Right hindlimb (tissue), 1 donor: Measurements from ENCODE around the gene TPRG1L.
"Not testable (repeated sequence)": the region's sequence is repeated elsewhere in the genome, so short reads cannot be mapped to it uniquely, and the experiment has no call there.

Experiments used
- DNase-seq: peaks from one replicate; pipeline ENCODE4 v3.0.0-alpha.2; 2018

Gene TPRG1L

DNA sequence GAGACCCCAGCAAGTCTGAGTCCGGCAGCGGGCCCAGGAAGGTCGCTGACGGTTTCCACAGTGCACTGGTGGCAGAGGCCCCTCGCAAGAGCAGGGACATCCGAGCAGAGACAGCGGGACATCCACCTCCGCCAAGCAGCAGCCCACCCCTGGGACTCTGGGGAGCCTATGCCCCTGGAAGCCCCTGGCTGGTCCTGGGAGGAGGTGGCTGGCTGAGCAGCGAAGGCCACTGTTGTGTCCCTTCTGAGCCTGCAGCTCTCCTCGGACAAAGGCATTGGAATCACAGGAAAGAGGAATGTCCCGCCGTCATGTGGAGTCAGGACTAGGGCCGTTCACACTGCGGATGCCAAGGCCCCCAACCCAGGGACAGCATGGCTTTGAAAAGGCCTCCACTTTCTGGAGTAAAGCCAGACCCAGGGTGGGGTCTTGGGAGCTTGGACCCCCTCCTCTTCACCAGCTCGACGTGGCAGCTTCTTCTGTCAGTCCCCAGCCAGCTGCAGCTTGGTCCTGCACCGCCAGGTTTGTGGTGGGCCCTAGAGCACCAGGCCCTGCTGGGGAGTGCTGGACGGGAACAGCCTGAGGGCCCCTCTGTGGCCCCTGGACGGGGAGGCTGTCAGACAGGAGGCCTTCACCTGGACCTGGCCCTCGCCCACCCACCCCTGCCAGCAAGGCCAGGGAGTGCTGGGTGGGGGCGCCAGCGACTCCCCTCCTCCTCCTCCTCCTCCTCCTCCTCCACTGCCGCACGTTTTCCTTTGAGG lies 14.9 kb upstream of the TPRG1L start:
- no peak for DNase-seq

DNA sequence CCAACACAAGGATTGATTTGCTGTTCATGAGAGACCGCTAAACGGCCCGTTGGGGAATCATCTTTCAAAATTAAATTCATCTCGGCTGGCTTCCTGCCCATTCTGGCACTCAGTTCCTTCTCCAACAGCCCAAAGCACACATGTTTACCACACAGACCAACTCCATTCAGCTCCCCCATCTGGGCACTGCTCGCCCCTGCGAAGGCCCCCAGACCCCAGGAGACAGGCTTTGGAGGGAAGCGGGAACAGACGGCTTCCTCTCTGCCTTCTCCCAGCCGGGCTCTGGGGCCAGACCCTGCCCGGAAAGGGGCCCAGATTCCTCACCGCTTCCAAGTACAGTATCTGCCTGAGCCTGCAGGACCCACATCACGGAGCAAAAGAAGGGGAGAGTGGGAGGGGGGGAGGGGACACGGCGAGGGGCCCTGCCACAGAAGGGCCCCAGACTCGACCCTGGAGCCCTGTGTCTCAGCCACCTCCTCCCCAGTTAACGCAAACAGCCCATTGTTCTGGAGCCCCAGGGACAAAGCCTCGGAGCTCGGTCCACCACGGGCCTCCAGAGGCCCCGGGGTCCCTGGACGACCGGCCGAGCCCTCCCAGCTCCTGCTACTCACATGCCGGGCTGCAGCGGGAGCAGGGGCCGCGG lies 14.2 kb upstream of the TPRG1L start:
- DNase-seq = peak; percentile 74

DNA sequence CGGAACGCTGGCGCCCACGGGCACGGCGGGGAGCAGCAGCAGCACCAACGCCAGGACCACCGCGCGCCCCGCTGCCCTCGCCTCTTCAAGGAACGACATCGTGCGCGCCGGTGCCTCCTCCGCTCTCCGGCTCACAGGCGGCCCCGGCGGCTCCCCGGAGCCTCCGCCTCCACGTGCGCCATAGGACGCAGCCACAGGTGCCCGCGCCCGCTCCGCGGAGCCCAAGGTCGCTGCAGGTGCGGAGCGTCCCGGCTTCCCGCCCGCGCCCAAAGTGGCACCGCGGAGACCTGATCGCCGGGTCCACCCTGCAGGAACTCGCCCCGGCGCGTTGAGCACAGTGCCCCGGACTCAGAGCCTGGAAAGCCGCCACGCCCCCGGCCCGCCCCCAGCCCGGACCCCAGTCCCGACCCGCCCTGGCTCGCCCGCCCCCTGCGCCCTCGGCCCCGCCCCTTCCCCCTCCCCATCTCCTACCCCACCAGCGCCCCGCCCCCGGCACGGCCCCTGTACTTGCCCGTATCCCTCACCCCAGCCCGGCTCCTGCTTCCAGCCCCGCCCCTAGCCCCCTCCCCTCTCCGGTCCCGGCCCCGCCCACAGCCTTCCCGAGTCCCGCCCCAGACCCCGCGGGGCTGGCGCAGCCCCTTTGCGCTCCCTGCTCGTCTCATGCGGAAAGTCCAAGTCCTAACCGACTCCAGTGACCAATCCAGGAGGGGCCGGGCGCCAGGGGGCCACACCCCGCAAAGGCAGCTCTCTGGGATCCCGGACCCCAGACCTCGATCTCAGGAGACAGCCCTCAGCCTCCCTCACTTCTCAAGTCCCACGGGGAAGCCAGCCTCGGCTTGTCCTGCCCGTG lies 13.4 kb upstream of the TPRG1L start, which contains the start of gene MEGF6:
Gene MEGF6, minus strand, starts transcription at position 339 of the 850 bp plus-strand sequence. Its CDS starts 240 bp downstream, at position 99.
- peak; percentile 87 for DNase-seq

DNA sequence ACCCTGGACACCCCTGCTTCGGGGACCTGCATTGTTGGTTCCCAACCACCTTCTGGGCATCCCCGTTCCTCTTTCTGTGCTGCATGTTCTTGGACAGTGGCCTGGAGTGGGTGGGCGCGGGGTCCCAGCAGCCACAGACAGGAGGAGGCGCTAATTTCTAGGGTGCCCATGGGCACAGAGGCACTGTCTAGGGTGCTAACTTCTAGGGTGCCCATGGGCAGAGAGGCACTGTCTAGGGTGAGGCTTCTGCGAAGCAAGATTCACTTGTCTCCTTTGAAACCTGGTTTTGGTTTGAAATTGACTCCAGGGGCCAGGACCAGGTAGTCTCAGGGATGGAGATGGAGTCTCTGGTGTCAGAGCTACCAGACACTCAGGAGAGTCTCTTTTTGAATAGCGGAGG lies 12.7 kb upstream of the TPRG1L start:
- DNase-seq = no peak

DNA sequence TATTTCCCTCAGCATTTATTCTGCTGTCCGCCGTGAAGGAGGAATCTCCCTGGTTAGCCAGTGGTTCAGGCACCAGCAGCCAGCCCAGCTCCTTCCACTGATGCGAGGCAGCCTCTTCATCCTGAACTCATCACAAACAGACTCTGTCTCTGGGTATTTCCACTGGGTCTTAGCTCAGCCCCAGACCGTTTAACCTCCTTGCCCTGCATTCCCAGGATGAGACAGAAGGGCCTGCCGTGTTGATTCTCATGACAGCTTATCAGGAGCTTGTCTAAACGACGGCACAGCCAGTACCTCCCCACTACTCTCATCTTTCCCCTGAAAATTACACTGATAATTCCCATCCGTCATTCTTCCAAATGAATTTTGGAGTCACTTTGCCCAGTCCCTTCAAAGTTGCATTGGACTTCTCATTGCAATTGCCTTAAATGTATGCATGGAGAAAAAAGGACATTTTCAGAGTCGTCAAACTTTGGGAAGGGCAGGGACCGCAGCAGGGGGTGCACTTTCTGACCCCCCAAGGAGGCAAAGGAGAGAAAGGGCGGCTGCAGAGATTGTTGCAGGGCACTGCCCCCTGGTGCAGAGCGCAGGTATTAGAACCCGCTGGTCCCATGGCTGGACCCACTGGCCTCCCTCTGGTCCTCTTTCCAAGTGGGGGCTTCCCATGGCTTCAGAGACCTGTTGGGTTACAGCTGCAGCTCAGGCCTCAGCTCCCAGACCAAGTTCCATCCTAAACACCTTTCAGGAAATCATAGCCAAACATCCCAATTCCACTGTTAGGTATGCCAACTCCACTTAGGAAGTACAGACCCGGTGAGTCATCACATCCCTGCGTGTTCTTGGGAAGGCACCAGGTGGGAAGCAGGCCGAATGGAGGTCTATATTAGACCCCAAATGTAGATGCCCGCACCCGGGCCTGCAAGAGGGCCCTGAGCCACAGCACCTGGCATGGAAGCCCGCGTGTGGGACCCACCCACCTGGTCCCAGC lies 9.8 kb upstream of the TPRG1L start:
- no peak for DNase-seq

DNA sequence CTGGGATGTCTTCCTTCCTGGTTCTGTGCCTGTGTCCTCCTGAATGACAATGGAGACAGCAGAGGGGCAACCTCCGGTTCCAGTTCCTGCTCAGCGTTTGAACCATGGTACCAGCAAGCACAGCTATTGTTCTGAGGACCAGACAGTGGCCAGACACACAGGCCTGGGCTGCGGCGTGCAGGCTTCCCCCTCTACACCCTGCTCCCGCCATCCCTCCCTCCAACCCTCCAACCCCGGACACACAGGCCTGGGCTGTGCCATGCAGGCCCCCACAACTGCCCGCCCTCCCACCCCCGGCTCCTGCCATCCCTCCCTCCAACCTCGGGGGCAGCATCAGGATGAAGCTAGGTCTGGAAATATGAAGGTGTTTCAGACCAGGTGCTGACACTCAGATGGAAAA lies 8.0 kb upstream of the TPRG1L start:
- DNase-seq = no peak

DNA sequence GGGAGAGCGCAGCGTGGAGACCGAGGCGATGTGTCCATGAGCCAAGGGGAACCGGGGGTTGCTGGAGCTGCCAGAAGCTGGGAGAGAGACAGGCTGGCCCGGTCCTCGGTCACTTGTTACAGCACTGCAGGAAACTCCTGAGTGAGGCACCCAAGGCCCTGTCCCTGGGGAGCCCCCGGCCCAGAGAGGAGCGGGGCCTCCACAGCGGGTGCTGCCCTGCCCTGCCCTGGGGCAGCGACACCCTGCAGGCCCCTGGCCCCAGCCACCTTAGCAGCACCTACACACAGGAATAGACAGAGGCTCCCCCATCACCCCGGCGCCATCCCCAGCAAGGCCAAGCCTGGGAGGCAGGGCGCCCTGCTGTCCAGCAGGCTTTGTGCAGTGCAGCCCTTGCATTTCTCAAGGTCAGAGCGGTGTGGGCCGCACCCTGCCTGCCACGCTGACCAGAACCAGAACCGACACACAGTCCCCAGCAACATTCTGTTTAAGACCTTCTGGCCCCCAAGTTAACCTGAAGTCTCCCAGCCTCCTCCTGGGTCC lies 6.9 kb upstream of the TPRG1L start:
- no peak for DNase-seq

DNA sequence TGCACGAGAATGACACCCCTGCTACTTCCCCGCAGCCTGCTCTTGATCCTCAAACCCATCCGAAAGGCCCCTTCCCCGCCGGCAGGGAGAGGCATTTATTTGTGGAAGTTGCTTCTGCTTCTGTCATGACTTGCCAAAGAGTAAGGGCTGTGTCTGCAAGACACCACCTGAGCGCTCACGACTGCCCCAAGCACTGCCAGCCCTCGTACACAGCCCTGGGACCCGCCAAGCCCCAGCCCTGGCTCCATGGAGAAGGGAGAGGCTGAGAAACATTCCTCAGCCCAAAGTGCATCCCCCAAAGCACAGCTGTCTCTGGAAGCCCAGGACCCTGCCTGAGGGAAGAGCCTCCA lies 6.3 kb upstream of the TPRG1L start:
- DNase-seq = no peak

DNA sequence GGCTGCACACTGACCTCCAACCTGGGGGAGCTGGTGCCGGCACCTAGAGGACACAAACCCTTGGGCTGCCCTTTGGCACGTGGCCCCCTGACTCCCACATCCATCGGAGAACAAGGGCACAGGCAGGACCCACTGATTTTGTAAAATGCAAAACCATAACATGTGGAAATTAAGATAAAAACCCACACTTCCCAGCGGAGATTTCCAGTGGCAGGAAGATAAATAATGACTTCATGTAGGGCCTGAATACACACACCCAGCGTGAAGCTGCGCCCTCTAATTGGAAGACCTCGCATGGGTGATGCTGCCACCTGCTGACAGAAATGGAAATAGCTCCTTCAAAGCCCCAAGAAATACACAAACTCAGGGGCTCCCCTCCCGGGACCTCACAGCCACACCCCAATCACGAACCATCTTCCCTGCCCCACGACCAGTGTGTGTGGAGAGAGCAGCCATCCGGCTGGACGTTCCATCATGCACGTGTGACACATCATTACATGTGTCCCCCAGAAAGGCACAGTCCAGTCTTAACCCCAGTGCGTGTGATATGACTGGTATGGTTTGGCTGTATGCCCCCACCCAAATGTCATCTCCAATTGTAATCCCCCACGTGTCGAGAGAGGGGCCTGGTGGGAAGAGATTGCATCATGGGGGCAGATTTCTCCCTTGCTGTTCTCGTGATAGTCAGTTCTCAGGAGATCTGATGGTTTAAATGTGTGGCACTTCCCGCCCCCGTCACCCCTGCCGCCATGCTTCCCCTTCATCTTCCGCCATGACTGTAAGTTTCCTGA lies 5.7 kb upstream of the TPRG1L start:
- peak; percentile 69 for DNase-seq

DNA sequence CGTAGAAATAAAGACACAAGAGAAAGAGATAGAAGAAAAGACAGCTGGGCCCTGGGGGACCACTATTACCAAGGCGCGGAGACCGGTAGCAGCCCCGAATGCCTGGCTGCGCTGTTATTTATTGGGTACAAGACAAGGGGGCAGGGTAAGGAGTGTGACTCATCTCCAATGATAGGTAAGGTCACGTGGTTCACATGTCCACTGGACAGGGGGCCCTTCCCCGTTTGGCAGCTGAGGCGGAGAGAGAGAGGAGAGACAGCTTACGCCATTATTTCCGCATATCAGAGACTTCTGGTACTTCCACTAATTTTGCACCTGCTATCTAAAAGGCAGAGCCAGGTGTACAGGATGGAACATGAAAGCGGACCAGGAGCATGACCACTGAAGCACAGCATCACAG lies 4.1 kb upstream of the TPRG1L start:
- no peak for DNase-seq

DNA sequence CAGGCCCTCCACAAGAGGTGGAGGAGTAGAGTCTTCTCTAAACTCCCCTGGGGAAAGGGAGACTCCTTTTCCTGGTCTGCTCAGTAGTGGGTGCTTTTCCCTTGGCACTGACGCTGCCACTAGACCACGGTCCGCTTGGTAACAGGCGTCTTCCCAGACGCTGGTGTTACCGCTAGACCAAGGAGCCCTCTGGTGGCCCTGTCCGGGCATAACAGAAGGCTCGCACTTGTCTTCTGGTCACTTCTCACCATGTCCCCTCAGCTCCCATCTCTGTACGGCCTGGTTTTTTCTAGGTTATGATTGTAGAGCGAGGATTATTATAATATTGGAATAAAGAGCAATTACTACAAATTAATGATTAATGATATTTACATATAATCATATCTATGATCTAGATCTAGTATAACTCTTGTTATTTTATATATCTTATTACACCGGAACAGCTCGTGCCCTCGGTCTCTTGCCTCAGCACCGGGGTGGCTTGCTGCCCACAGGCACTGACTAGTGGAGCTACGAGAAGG lies 3.6 kb upstream of the TPRG1L start:
- DNase-seq = not testable (repeated sequence)

DNA sequence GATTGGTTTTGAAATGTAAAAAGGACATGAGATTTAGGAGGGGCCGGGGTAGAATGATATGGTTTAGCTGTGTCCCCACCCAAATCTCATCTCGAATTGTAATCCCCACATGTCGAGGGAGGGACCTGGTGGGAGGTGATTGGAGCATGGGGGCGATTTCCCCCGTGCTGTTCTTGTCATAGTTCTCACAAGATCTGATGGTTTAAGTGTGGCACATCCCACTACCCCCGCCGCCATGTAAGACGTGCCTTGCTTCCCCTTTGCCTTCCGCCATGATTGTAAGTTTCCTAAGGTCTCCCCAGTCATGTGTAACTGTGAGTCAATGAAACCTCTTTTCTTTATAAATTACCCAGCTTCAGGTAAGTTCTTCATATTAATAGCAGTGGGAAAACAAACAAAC lies 2.7 kb upstream of the TPRG1L start:
- DNase-seq = not testable (repeated sequence)

DNA sequence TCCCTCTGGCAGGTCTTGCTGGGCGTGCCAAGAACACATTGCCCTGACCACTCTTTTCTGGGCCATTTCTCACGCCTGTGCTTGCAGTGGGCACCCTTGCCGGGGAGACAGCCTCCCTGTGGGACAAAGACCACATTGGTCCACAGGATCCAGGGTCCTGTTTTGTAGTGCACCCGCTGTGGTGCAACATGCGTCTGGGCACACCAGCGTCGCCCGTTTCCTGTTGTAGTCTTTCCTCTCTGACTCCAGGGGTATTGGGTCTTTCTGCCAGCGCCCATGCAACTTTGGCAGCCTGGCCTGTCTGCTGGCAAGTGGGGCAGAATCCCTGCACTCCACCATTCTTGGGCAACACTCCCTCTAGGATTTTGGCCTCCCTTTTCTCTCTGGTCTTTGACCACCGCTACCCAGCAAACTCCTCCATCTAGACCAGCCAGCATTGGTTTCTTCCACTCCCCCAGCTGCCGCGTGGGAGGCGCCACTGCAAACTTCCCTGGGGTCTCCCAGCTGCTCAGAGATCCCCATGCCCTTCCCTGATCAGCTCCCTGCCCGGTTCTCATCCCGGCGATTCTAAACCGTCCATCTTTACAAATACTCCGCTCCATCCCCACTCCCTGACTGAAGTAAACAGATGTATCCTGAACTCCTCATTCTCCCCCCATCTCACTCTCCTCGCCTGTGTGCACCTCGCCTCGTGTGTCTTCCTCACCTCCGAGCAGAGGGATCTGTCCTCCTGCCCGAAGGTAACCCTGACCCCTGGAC lies 1.2 kb upstream of the TPRG1L start:
- no peak for DNase-seq

DNA sequence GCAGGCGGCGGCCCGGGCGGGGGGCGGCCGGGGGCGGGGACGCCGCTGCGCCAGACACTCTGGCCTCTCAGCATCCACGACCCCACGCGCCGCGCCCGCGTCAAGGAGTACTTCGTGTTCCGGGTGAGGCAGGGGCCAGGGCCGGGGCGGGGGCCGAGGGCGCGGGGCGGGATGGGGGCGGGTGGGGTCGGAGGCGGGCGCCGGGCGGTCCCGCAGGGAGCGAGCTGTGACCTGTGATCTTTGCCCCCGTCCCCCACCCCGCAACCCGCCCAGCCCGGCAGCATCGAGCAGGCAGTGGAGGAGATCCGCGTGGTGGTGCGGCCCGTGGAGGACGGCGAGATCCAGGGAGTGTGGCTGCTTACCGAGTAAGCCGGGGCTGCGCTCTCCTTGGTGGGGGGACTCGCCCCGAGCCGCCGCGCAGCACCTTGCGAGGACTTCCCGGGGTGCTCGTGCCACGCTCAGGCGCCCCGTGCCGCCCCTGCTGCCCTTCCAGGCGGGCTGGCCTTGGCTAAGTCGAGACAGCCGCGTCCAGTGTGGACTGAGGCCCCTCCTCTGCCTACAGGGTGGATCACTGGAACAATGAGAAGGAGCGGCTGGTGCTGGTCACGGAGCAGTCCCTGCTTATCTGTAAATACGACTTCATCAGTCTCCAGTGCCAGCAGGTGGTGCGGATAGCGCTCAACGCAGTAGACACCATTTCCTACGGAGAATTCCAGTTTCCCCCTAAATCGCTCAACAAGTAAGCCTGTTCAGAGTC lies 514 bp downstream of the TPRG1L start:
- DNase-seq = no peak

DNA sequence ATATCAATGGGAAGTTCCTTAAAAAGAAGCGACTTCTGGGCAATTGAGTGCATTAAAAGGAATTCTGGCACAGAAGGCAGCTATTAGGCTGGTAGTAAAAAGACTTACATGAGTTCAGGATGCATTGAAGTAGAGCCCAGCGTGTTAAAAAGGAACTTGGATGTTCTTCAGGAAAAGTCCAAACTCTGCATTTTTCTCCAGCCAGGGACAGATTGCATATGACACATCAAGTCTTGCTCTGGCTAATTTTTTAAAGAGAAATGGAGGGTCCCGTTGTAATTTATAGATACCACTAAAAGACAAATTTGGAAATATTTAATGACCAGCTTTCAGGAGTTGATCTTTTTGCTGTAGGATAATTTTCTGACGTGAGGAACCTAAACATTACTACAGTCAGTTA lies 1.2 kb downstream of the TPRG1L start:
- no peak for DNase-seq

DNA sequence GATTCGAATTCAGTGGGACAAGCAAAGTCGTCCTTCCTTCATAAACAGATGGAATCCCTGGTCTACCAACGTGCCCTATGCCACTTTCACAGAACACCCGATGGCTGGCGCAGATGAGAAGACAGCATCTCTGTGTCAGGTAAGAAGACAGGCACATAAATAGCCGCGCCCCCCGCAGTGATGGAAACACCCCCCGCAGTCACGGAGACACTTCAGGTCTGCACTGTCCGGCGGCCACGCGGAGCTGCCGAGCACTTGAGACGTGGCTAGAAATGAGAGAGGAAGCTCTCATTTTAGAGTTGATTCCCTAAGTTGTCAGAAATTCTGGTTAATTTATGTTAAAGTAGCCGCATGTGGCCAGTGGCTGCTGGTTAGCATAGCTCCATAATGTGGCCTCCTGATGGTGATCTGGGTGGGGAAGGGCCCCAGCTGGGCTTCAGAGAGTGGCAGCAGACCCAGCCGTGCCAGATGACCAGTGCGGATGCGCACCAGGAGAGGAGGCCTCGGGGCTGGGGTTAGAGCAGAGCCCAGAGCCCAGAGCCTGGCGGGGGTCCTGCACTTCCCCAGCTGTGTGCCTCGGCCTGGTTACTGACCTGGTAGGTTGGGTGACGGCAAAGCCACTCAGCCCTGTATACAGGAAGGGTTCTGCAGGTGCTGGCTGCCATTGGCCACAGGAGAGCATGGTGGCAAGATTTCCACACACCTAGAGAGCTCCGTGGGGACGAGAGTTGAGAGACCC lies 2.9 kb downstream of the TPRG1L start:
- no peak for DNase-seq

DNA sequence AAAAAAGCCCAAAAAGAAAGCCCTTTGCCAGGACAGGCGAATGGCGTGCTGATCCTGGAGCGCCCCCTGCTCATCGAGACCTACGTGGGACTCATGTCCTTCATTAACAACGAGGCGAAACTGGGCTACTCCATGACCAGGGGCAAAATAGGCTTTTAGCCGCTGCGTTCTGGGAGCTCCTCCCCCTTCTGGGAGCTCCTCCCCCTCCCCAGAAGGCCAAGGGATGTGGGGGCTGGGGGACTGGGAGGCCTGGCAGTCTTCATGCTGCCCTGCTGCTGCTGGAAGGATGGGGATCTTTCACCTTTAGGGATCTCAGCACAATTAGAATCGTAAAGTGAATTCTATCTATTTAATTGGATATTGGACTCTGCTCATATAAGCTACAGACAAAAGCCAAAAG lies 3.6 kb downstream of the TPRG1L start:
- DNase-seq = no peak

DNA sequence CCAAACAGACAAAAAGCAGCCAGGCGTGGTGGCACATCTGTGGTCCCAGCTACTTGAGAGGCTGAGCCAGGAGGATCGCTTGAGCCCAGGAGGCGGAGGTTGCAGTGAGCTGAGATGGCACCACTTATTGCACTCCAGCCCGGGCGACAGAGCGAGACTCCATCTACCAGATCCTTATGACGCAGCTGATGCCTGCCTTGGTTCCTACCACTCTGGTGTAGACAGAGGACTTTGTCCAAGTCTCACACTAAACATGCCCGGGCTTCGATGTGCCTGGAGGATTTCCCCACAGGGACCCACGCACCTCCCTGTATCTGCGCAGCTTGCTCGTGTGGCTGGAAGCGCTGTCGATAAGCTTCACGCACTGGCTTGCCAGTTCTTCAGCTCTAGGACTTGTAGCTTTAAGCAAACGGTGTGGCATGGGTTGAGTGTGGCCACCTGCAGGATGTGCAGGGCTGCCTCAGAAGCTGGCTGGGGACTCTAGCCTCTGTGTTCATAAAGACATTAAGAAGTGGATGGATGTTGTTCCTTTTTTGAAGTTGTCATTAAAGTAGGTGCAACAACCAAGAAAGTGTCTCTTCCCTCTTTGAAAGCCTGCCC lies 4.8 kb downstream of the TPRG1L start:
- no peak for DNase-seq
